Breast epithelium (tissue), 3 donors: ENCODE results near the gene SF3A2.

Experiments used
- CTCF ChIP-seq, 3 donors: fragments of 450-650 bp; IDR thresholded peaks; one replicate each; pipeline ENCODE4 v1.5.1; 2016 to 2017; ENCODE audit warnings: antibody characterized with exemption in 3 of 3, mild to moderate bottlenecking in 3 of 3, moderate library complexity in 3 of 3
- POLR2AphosphoS5 ChIP-seq, 3 donors: sonication (generic); formaldehyde crosslinking; IDR thresholded peaks; one replicate each; pipeline ENCODE4 v1.6.1; 2017; ENCODE audit warnings: antibody characterized with exemption in 3 of 3

GRCh38 chr19:2227415-2228156 lies 9.0 kb upstream of the SF3A2 start:
- no peak for TF ChIP-seq CTCF (IDR thresholded peaks at IDR 0.05)
- no peak for TF ChIP-seq POLR2AphosphoS5 (IDR thresholded peaks at IDR 0.05)
